ENCODE measurements around the gene GGTLC2.

DNA sequence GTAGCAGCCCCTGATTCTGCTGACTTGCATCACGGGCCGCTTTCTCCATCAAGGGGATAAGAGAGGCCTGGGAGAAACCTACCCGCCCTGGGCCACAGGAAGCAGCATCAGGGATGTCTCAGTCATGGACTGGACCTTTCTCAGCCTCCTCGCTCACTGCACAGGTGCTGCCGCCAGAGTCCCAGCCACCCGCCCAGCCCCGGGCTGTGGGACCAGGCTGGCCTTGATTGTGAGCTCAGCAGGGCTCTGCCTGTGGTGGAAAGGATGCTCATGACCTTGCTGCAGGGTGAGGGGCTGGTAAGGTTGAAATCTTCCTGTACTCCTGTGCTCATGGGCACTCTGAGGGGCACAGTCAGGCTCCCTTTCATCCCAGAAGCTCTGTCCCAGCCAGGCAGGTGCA lies 26.0 kb upstream of the GGTLC2 start:
- TF ChIP-seq, protein P1, sequence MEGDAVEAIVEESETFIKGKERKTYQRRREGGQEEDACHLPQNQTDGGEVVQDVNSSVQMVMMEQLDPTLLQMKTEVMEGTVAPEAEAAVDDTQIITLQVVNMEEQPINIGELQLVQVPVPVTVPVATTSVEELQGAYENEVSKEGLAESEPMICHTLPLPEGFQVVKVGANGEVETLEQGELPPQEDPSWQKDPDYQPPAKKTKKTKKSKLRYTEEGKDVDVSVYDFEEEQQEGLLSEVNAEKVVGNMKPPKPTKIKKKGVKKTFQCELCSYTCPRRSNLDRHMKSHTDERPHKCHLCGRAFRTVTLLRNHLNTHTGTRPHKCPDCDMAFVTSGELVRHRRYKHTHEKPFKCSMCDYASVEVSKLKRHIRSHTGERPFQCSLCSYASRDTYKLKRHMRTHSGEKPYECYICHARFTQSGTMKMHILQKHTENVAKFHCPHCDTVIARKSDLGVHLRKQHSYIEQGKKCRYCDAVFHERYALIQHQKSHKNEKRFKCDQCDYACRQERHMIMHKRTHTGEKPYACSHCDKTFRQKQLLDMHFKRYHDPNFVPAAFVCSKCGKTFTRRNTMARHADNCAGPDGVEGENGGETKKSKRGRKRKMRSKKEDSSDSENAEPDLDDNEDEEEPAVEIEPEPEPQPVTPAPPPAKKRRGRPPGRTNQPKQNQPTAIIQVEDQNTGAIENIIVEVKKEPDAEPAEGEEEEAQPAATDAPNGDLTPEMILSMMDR (IDR thresholded peaks at IDR 0.05; ENCODE audit: borderline replicate concordance, extremely low read depth, low read length, poor library complexity, severe bottlenecking), result no peak
- no peak for TF ChIP-seq EZH2 (IDR thresholded peaks at IDR 0.05; ENCODE audit: borderline replicate concordance, low read depth, low read length, severe bottlenecking)

Measured in DND-41 (cell line).